ENCODE data around the gene RABGAP1L. TPM values are rescaled to one million over a fixed set of nuclear protein-coding genes. Genes with fewer than 3 reads are reported as not detected.

Gene RABGAP1L
- total and polyA plus RNA-seq, 4 donors, result 4.8 to 53.5 (median 18.8) TPM

DNA sequence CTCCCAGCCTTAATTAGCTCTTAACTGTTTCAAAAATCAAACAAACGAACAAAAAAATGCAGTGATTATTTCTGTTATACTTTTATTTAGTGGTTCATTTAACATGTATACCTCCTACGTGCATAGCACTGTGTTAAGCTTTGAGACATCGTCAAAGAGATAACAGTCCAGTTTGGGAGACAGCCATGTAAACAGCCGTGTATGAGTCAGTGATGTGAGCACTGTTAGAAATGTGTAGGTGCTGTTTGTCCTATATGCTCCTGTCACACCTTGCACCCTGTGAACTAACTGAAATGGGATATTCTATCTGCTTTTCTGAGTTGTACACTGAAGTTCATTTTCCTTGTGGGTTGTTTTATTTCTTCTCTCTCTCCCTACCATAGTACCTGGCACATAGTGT is 730.7 kb downstream of the RABGAP1L start:
- WGBS, result 83% methylated on average over 4 of the region's 4 CpGs

DNA sequence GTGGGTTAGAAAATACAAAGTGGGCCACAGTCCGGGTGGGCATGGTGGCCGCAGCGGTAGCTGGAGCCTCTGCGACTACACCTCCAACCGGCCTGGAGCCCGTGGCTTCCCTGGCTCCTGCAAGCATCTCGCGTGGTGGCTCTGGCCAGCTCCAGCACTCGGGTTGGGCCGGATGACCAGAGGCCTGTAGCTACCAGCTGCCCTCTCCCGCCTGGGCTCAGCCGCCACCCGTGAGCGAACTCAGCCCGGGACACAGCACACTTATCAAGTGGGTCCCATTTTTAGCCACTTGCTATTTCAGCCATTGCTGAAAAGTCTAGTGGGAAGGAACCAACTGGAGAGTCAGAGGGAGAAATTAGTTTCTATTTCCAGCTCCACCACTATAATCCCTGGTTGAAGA is 732.7 kb downstream of the RABGAP1L start:
- Histone ChIP-seq H3K9me3 (ENCODE audit: control insufficient read depth in 4 of 4, low read length in 3 of 4) (no peaks in the 10 kb centered on the region), H3K27ac (ENCODE audit: low read depth in 1 of 2, low read length in 2 of 2) (no peak overlapping the region), H3K36me3 (ENCODE audit: control insufficient read depth in 4 of 4, insufficient read depth in 3 of 4, low read depth in 1 of 4, low read length in 3 of 4) (peaks cover 0 to under 1% (median 0%) of the 10 kb centered on the region in 4 donors), H3K27me3 (ENCODE audit: control insufficient read depth in 4 of 4, insufficient read depth in 4 of 4, low read length in 3 of 4) (no peaks in the 10 kb centered on the region), H3K9ac (ENCODE audit: low read depth in 1 of 2, low read length in 2 of 2) (no peak overlapping the region), H3K4me1 (ENCODE audit: control insufficient read depth in 4 of 4, insufficient read depth in 4 of 4, low read length in 3 of 4) (peaks cover under 1 to 14% (median 8%) of the 10 kb centered on the region in 4 donors), H3K4me3 (ENCODE audit: low read depth in 1 of 3, low read length in 3 of 3) (no peak overlapping the region)
- no peak for DNase-seq (ENCODE audit: low spot score)
- WGBS, result 98% methylated on average over 15 of the region's 15 CpGs
- TF ChIP-seq FOXA1 (IDR thresholded peaks at IDR 0.05) (no peak), HNF4G (IDR thresholded peaks at IDR 0.05) (no peak), GABPA (IDR thresholded peaks at IDR 0.05 in 1 of 2, conservative IDR thresholded peaks at IDR 0.05 in 1 of 2) (no peak), FOXA2 (IDR thresholded peaks at IDR 0.05) (no peak), EGR1 (IDR thresholded peaks at IDR 0.05; ENCODE audit: low read depth in 2 of 2) (no peak), YY1 (IDR thresholded peaks at IDR 0.05) (no peak), TAF1 (conservative IDR thresholded peaks at IDR 0.05) (no peak), NR2F2 (IDR thresholded peaks at IDR 0.05) (no peak), JUND (IDR thresholded peaks at IDR 0.05) (no peak), RXRA (IDR thresholded peaks at IDR 0.05) (no peak), HNF4A (conservative IDR thresholded peaks at IDR 0.05) (no peak), RAD21 (IDR thresholded peaks at IDR 0.05) (no peak)
- TF ChIP-seq, protein P1, sequence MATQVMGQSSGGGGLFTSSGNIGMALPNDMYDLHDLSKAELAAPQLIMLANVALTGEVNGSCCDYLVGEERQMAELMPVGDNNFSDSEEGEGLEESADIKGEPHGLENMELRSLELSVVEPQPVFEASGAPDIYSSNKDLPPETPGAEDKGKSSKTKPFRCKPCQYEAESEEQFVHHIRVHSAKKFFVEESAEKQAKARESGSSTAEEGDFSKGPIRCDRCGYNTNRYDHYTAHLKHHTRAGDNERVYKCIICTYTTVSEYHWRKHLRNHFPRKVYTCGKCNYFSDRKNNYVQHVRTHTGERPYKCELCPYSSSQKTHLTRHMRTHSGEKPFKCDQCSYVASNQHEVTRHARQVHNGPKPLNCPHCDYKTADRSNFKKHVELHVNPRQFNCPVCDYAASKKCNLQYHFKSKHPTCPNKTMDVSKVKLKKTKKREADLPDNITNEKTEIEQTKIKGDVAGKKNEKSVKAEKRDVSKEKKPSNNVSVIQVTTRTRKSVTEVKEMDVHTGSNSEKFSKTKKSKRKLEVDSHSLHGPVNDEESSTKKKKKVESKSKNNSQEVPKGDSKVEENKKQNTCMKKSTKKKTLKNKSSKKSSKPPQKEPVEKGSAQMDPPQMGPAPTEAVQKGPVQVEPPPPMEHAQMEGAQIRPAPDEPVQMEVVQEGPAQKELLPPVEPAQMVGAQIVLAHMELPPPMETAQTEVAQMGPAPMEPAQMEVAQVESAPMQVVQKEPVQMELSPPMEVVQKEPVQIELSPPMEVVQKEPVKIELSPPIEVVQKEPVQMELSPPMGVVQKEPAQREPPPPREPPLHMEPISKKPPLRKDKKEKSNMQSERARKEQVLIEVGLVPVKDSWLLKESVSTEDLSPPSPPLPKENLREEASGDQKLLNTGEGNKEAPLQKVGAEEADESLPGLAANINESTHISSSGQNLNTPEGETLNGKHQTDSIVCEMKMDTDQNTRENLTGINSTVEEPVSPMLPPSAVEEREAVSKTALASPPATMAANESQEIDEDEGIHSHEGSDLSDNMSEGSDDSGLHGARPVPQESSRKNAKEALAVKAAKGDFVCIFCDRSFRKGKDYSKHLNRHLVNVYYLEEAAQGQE (IDR thresholded peaks at IDR 0.05), result no peak
- TF ChIP-seq, protein P2, sequence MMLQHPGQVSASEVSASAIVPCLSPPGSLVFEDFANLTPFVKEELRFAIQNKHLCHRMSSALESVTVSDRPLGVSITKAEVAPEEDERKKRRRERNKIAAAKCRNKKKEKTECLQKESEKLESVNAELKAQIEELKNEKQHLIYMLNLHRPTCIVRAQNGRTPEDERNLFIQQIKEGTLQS (IDR thresholded peaks at IDR 0.05), result no peak
- TF ChIP-seq, protein P3, sequence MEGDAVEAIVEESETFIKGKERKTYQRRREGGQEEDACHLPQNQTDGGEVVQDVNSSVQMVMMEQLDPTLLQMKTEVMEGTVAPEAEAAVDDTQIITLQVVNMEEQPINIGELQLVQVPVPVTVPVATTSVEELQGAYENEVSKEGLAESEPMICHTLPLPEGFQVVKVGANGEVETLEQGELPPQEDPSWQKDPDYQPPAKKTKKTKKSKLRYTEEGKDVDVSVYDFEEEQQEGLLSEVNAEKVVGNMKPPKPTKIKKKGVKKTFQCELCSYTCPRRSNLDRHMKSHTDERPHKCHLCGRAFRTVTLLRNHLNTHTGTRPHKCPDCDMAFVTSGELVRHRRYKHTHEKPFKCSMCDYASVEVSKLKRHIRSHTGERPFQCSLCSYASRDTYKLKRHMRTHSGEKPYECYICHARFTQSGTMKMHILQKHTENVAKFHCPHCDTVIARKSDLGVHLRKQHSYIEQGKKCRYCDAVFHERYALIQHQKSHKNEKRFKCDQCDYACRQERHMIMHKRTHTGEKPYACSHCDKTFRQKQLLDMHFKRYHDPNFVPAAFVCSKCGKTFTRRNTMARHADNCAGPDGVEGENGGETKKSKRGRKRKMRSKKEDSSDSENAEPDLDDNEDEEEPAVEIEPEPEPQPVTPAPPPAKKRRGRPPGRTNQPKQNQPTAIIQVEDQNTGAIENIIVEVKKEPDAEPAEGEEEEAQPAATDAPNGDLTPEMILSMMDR (IDR thresholded peaks at IDR 0.05; ENCODE audit: low read depth, low read length, missing input control), result no peak

More for the DNA sequence above, 730.7 kb downstream of the RABGAP1L start:
- Histone ChIP-seq H3K9ac (ENCODE audit: low read depth in 1 of 2, low read length in 2 of 2) (no peak overlapping the region), H3K4me3 (ENCODE audit: low read depth in 1 of 3, low read length in 3 of 3) (no peak overlapping the region), H3K27me3 (ENCODE audit: control insufficient read depth in 4 of 4, insufficient read depth in 4 of 4, low read length in 3 of 4) (no peaks in the 10 kb centered on the region), H3K9me3 (ENCODE audit: control insufficient read depth in 4 of 4, low read length in 3 of 4) (no peaks in the 10 kb centered on the region), H3K4me1 (ENCODE audit: control insufficient read depth in 4 of 4, insufficient read depth in 4 of 4, low read length in 3 of 4) (peaks cover 4 to 14% (median 8%) of the 10 kb centered on the region in 4 donors), H3K36me3 (ENCODE audit: control insufficient read depth in 4 of 4, insufficient read depth in 3 of 4, low read depth in 1 of 4, low read length in 3 of 4) (peaks cover 0 to 2% (median 0%) of the 10 kb centered on the region in 4 donors), H3K27ac (ENCODE audit: low read depth in 1 of 2, low read length in 2 of 2) (no peak overlapping the region)
- TF ChIP-seq, protein P3 (IDR thresholded peaks at IDR 0.05; ENCODE audit: low read depth, low read length, missing input control), result no peak
- TF ChIP-seq RXRA (IDR thresholded peaks at IDR 0.05) (no peak), FOXA2 (IDR thresholded peaks at IDR 0.05) (no peak), RAD21 (IDR thresholded peaks at IDR 0.05) (no peak), TAF1 (conservative IDR thresholded peaks at IDR 0.05) (no peak)
- TF ChIP-seq, protein P1 (IDR thresholded peaks at IDR 0.05), result no peak
- DNase-seq (ENCODE audit: low spot score), result no peak

Measured in liver (tissue), 9 donors.